ENCODE data around the gene GRK6.

GRK6 gene

DNA sequence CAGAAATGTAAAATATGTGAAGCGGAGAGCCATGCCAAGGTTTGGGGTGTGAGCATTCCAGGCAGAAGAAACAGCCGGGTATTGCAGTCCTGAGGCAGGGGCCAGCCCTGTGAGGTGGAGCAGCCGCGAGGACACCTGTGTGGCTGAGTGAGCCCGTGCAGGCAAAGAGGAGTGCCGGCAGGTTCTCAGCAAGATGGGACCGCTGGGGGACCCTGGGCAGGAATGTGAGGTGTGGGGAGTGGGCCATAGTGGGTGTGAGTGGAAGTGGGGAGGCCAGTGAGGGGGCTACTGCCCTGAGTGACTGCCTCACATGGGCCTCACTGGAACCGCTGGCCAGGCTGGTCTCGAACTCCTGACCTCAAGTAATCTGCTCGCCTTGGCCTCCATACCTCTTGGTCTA, 12.0 kb downstream of the GRK6 start:
- no peak for DNase-seq

DNA sequence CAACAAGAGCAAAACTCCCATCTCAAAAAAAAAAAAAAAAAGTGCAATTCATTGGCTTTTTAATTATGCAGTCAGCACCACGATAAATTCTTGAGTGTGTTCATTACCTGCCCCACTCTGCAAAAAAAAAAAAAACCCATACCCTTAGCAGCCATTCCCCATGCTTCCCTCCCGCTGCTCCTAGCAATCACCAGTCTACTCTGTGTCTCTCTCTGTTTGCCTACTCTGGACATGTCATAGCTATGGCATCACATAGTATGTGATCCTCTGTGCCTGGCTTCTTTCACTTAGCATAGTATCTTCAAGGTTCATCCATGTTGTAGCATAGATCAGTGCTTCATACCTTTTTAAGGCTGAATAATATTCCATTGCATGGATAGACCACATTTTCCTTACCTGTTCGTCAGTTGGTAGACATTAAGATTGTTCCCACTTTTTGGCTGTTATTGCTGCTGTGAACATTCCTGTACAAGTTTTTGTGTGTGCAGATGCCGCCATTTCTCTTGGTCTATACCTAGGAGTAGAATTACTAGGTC, 13.1 kb downstream of the GRK6 start:
- no peak for DNase-seq

DNA sequence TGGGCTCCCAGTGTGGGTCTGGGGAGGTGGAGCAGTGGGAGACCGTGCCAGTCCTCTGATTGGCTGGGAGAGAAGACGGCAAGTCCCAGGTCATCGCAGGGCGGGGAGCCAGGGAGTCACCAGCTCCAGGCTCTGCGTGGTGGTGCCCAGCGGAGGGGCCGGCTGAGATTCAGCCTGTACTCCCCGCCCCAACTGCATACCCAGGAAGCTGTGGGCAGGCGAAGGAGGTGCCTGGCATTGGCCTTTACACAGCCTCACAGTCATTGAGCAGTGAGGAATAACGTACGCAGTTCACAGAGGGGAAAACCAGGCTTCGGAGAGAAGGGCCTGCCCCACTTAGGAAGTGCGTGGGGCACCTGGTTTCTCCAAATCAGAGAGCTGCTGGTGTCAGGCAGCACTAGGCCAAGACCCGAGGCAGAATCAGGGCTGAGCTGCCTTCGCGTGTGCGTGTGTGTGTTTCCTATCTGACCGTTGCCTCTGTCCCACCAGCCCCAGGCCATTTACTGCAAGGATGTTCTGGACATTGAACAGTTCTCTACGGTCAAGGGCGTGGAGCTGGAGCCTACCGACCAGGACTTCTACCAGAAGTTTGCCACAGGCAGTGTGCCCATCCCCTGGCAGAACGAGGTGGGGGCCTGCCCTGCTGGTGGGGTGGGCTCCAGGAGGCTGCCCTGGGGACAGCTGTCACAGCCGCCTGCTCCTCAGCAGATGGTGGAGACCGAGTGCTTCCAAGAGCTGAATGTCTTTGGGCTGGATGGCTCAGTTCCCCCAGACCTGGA, 13.9 kb downstream of the GRK6 start:
- no peak for DNase-seq

DNA sequence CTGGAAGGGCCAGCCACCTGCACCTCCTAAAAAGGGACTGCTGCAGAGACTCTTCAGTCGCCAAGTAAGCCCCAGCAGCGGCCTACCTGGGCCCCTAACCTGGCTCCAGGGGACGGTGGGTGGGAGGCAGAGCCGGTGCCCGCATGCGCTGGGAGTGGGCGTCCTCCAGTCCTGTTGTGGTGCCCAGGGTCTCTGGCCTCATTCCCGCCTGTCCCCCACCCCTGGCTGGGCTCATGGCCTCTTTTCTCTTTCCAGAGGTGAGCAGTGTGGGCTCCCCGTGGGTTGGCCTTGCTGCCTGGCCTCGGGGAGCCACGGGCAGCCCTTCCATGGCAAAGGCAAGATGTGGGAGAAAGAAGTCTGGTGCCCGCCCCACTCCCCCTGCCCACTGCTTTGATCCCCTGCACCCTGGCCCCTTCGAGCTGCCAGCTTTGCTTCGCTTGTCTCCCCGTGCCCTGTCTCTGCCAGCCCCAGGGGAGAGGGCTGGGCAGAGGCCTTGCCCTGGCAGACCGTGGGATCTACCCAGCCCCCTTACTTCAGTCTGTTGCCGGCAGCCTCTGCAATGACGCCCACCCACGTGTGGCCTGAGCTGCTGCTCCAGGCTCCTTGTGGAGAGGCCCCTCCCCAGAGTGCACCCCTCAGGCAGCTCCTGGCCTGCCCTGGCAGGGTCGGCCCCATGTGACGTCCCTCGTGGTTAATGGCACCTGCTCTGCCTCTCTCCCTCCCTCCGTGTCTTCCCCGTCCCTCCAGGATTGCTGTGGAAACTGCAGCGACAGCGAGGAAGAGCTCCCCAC, 14.7 kb downstream of the GRK6 start:
- no peak for DNase-seq

DNA sequence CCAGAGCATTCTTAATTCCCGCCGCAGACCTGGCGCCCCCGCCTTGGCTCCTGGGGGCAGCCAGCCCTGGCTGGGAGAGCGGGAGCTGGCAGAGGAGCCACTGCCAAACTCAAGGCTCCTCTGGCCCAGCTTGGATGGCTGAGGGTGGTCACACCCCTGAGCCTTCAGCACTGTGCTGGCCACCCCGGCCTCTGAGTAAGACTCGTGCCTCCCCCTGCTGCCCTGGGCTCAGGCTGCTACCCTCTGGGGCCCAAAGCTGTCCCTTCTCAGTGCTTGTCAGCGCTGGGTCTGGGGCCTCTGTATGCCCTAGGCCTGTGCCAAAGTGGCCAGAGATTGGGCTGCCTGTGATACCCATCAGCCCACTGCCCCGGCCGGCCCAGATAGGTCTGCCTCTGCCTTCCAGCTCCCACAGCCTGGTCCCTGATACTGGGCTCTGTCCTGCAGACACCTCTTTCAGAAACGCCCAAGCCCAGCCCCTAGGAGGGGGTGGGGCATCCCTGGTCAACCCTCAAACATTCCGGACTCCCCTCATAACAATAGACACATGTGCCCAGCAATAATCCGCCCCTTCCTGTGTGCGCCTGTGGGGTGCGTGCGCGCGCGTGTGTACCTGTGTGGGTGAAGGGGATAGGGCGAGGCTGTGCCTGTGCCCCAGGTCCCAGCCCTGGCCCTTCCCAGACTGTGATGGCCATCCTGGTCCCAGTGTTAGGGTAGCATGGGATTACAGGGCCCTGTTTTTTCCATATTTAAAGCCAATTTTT, 15.8 kb downstream of the GRK6 start:
- DNase-seq = no peak

DNA sequence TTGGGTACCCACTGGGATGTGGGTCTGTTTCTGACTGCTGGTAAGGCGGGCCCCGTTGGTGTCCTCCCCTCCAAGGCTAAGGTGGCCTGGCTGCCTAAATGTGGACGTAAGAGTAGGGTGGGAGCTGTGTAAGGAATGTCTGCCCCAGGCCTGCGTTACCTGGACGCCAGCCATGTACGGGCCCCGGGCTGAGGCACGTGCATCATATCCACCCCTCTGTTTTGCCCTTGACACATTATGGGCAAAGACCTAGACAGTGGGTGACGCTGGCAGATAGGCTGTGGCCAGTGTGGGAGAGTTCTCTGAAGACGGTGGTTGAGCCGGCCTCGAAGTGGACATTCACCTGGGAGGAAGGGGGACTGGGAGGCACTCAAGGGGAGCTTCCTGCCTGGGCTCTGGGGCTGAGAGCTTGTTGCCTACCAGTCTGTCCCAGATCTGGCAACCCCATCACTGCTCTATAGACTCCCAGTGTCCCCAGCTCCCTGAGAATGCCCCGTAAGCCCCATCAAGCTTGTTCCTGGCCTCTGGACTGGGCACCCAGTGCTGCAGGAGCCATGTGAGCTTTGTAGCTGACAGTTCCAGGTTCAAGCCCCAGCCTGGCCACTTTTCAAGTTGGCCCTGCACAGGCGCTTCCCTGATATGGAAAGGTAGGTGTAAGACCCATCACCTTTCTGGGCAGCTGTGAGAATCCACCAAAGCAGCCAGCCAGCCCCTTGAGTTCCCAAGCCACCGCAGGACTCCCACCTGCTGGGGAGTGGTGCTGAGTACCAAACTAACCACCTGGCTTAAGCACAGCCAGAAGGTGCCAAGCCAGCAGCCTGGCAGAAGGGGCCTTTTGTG, 16.9 kb downstream of the GRK6 start:
- DNase-seq = no peak

DNA sequence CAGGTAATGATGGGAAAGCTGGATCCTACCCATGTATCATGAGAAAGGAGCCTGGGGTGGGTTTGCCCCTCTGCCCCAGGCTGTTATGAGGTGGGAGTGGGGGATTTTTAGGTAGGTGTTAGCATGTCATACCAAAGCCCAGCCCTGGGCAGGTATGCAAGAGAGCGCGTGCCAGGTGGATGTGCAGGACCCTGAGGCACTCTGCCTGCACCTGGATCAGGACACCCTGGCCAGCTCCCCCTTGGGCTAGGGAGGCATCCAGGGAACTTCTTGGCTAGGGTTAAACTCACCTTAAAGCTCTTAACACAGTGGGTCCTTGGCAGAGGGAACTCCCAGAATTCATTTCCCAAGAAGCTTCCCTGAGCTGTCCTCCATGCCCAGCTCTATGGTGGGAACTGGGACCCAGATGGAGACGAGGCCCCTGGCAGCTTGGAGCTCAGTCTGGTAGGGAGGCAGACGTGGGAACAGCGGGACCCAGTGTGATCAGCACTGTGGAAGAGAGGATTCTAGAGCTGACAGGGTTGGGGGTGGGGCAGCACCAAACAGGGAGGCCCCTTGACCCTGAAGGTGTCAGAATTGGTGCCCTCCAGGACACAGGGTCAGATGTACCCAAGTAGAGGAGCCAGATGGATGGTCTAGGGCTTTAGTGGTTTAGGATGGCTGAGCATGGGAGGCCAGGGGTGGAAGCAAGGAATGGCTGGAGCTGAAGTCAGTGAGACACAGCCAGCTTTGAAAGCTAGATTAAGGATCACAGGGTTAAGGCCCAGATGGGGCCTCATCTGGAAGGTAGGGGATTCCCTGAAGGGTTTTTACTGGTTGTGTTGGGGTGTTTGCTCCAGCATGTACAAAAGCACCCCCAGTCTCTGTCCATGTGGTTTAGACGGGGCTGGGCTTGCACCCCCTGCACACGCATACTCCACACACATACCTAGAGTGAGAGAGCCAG, 17.9 kb downstream of the GRK6 start:
- DNase-seq = no peak

DNA sequence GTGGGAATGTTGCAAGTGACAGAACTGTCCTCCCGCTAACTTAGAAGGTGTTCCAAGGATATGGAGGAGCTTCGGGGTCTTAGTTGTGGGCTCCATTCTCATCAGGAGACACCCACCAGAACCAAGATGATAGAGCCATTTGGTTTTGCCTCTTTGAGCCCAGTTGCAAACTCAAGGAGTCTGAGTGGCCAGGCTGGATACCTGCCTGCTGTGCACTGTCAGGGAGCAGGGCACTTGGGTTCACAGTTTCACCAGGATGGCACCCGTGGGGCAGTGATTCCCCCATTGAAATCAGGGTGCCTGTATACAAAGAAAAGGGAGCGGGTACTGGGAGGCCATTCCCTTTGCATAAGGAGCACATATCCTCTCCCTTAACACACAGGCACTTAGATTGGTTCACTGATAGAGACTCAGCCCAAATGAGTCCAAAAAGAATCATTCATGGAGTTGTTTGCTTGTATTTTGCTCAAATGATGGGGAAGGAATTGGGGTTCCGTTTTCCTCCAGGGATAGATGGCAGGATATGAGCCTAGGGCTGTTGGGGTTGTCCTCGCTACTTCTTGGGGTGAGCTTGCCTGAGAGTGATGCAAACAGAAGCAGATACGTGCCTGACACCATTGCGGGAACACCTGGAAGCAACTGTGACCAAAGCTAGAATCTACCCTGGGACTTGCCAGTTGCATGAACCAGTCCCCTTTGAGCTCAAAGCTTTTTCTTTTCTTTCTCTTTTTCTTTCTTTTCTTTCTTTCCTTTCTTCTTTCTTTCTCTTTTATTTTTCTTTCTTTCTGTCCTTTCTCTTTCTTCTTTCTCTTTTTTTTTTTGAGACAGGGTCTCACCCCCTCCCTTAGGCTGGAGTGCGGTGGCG, 18.8 kb downstream of the GRK6 start:
- DNase-seq = no peak

DNA sequence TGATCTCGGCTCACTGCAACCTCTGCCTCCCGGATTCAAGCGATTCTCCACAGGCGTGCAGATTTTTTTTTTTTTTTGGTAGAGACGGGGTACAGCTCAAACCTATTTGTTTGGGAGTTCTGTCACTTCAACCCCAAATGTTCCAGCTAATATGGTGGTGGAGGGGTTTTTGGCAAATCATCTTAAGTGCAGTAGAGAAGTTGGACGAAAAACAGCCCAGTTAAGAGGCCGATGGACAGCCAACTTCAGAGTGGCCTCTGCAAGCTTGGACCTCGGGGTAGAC, 19.4 kb downstream of the GRK6 start:
- no peak for DNase-seq

DNA sequence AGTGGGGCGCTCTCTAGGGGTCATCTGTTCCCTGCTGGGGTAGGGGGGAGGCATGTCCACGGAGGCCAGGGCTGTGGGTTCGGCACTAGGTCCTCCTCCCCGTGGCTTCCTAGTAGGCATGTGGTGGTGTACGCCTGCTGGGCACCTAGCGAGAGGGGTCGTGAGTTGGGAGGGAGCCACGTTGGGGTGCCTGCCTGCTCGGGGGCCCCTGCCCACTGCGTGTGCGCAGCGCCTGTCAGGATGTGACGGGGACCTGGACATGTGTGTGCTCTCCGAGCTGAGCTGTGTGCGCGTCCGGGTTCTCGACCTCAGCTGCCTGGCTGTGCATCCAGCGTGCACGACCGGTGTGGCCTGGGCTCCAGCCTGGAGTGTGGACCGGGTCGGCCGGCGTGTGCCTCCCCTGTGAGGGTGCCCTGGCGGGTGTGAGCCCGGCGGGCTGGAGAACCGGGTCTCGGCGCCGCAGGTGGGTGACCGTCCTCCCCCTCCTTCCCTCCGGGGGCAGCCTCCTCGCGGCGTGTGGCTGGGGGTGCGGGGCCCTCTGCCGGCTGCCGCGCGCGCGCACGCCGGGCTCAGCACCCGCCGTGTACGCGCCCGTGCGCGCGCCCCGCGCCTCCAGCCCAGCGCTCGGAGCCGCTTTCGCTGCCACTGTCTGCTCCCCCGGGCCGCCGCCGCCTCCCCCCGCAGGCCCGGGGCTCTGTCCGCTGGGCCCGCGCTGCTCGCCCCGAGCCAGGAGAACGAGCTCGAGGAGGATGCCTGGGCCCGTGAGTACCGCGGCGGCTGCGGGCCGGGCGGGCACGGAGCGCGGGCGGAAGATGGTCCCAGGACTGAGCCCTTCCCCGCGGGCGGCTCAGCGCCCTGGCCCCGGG, 20.0 kb downstream of the GRK6 start, which contains the start of gene PRR7:
Gene PRR7 (plus strand): TSS at position 615 of the 866 bp plus-strand sequence. CDS start 8,254 bp downstream, outside the sequence.
- DNase-seq = peak in 52 of 56 donors; percentile 27 to 86 (median 67)

DNA sequence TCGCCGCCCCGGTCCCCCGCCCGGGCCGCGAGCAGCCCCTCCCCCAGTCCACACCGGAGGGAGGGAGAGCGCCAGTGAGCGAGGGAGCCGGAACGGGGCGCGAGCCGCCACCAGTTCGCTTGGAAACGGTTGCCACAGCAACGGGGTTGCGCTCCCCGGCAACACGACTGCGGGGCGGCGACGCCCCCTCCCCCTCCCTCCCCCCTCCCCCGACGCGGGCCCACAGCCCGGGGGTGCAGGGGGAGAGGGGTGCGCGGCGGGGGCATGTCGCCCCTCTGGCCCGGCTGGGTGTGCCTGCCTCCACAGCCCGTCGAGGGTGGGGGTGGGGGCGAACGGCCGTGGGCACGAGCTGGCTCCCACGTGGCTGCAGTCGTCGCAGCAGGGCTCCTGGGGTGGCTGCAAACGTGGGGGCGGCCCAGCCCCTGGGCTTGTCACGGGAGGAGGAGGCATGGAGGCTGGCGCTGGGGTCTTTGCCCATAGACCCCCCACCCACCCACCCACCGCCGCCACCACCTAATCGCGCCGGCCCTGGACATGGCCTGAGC, 20.7 kb downstream of the GRK6 start:
- DNase-seq = peak in 51 of 56 donors; percentile 31 to 87 (median 73)

DNA sequence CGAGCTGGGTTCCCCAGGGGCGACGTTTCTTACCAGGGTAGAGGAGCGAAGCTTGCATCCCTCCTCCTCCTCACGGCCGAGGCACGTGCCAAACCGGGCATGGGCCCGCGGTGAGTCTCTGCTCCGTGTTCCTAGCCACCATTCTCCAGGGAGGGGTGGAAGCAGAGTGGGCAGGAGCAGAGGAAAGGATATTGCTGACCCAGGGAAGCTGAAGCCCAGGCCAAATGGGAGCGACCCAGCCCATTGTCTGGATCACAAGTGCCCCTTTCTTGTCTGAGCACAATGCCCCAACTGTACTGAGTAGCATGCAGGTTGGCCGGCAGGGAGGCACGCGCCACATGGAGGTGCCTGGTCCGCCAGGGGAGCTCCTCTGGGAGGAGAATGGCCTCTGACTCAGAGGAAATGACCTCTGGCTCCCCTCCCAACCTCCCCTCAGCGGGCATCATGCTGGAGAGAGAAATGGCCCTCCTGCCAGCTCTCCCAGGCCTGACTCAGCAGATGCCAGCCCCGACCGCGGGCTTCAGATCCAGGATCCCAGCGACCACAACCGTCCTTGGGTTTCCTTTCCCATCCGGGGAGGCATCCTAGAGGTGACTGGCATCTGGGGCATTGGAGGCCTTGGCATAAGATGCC, 21.3 kb downstream of the GRK6 start:
- peak in 55 of 56 donors; percentile 55 to 96 (median 84) for DNase-seq

DNA sequence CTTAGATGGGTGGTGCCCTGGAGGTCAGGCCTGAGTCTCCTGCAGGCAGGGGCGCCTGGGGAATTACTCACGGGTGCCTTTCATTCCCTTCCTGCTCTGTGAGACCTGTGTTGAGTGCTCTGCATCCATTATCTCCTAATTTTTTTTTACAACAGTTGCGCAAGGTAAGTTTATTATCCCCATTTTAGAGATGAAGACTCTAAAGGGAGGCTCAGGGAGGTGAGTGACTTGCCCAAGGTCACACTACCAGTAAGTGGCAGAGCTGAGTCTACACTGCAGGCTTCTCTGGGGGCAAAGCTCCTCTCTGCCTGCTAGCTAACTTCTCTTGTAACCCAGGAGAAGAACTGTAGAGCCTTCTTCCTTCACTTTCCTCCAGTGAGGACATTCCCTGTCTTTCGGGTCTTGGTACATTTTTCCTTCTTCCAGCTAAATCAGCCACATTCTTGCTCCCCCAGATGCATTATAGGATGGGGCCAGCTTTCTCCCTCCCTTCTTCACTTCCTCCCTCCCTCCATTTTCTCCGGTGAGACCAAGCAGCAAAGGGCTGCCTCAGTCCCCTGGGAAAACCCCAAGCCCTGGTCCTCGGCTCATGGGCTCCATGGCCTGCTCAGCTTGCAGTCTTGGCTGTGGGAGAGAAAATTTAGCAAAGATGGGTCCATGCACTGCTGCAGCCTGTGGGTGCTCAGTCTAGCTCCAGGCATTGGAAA, 21.9 kb downstream of the GRK6 start:
- DNase-seq = no peak

DNA sequence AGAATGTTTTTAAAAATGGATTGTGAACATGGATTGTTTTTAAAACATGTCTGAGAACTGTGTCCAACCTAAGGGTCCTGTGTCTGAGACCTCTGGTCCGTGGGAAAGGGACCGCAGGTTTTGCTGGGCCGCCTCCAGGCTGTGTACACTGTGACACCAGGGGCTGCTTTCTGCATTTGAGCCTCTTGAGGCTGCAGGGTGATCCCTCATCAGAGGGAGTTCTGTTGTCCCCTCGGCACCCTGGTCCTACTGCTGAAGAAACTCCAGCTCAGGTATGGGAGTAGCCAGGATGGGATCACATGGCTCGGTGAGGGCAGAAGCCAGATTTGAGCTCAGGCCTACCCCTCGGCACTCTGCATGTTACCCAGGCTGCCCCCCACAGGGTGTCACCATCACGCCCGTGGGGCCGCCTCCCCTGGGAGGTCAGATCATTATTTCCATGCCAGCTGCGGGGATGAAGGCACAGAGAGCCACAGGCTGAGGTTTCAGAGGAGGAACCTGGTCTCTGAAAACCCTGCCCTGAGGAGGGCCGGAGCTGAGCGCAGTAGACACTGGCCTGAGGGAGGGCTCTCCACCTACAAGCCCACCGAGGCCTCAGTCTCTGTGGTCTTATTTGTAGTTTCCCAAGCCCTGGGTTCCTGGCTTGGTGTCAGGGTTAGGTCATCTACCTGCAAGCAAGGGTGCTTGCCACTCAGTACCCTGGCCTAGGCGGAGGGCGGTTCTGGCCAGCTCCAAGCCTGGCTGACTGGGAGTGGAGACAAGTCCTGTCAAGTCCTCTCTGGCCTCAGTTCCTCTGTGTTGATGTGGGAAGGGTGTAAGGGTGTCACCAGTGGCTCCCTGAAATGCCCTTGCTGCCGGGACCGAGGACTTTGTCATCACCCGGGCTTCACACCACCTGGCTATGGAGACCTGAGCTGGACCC, 22.9 kb downstream of the GRK6 start:
- DNase-seq = no peak
